ENCODE results near the gene ABLIM3. TPM values are rescaled to one million over a fixed set of nuclear protein-coding genes. Genes with fewer than 3 reads are reported as not detected.

The ABLIM3 gene
- total and polyA plus RNA-seq, 2 of the 13 experiments (the other 11 are each of a cell fraction or from before 2014, with no cell fraction given), result 0.53 to 6.3 TPM

DNA sequence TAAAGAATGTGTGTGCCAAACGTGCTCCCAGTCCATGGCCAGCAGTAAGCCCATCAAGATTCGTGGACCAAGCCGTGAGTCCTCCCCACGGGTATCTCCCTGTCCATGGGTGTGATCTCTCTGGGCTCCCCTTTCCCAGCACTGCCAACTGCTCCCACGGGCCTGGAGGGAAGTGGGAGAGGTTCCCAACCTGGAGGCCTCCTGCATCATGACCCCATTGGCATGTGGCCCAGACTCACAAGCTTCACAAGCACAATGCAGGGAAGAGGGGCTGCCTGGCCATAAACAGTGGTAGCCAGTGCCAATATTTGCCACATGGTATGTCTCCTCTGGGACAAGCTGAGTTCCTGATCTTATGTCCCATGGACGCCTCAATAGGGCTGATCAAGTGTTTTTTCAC lies 59.1 kb downstream of the ABLIM3 start:
- no peak overlapping the region for H3K9ac ChIP-seq (ENCODE audit: insufficient read depth, low read depth, low read length)
- ATAC-seq (no peak), FAIRE-seq (no peak), DNase-seq (ENCODE audit: low spot score) (no peak)
- POLR2A ChIA-PET, result no interaction called here
- TF ChIP-seq ZNF451 (CRISPR knock-in tag; IDR thresholded peaks at IDR 0.05), result no peak
- TF ChIP-seq ZNF263 (CRISPR knock-in tag; IDR thresholded peaks at IDR 0.05), result peak; percentile 26; the same call in 1 of the 2 replicates
- peaks cover 10% of the 10 kb centered on the region for H3K4me1 ChIP-seq (ENCODE audit: insufficient read depth, low read length)
- H3K4me2 ChIP-seq (ENCODE audit: low read depth, low read length), result no peak overlapping the region
- no peak overlapping the region for H3K27ac ChIP-seq (ENCODE audit: extremely low read length, insufficient read depth, low read length)
- no peak overlapping the region for H2AFZ ChIP-seq (ENCODE audit: low read length)
- H4K20me1 ChIP-seq (ENCODE audit: insufficient read depth, low read length), result no peaks in the 10 kb centered on the region
- H3K27me3 ChIP-seq (ENCODE audit: control insufficient read depth in 1 of 2, insufficient read depth in 2 of 2, low read length in 2 of 2), result no peaks in the 10 kb centered on the region
- BruUV-seq (replicated peaks), result no TSS peak
- H3K9me3 ChIP-seq (ENCODE audit: low read length), result no peaks in the 10 kb centered on the region
- CTCF ChIA-PET (ENCODE audit: low intra/inter-chr PET ratio, low total read pairs), result no interaction called here
- H3K36me3 ChIP-seq (replicated peaks in 1 of 2; ENCODE audit: control insufficient read depth in 1 of 2, insufficient read depth in 2 of 2, low read length in 2 of 2), result peaks cover 0 to 5% of the 10 kb centered on the region in 2 experiments; a peak in 2 of 5 replicates
- 67% methylated on average over 1 of the region's 6 CpGs for WGBS (ENCODE audit: low lambda C conversion rate)
- no peak overlapping the region for H3K4me3 ChIP-seq (replicated peaks in 1 of 3; ENCODE audit: insufficient read depth in 1 of 3, low read depth in 2 of 3, low read length in 3 of 3)
- H3K79me2 ChIP-seq (ENCODE audit: insufficient read depth, low read length), result no peaks in the 10 kb centered on the region
- in situ Hi-C loops (cut with HindIII; ENCODE audit: extremely low pct_ligation_motif_present, low pct_unique_long_range_greater_than_20kb), result no loop called here
- intact Hi-C loops (cut with micrococcal nuclease; ENCODE audit: unreplicated experiment), result no loop called here

DNA sequence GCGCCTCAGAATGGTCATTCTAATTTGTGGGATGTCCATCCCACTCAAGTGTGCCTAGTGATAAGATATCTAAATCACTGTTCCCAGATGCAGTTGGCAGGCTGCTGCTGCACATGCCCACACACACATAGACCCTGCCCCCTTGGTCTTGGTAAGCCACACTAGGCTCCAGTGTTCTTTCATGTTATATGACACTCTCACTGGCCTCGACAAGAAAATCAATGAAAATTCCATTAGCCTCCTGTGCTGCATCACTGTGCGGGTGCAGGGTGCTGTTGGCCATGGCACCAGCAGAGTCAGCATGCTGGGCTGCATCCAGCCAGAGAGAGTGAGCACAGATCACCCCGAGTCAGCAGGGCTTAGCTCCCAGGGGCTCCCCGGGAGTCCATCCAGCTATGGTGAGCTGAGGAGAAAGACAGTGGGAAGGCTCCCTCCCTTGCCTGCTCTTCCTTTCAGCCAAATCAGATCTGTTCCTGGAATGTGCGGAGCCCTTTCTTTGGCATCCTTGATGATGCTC lies 59.9 kb downstream of the ABLIM3 start:
- ChIA-PET POLR2A (interaction anchor here (0.6 kb wide), 1 partner anchor 118 kb away, joined by 3 read pairs; no protein-coding TSS in a partner anchor), CTCF (ENCODE audit: low intra/inter-chr PET ratio, low total read pairs) (no interaction called here)
- peaks cover 0 to 5% of the 10 kb centered on the region in 2 experiments; a peak in 2 of 5 replicates for H3K36me3 ChIP-seq (replicated peaks in 1 of 2; ENCODE audit: control insufficient read depth in 1 of 2, insufficient read depth in 2 of 2, low read length in 2 of 2)
- ATAC-seq (peak; percentile 81), DNase-seq (ENCODE audit: low spot score) (peak; percentile 12), FAIRE-seq (no peak)
- no peaks in the 10 kb centered on the region for H3K27me3 ChIP-seq (ENCODE audit: control insufficient read depth in 1 of 2, insufficient read depth in 2 of 2, low read length in 2 of 2)
- 93% methylated on average over 2 of the region's 6 CpGs for WGBS (ENCODE audit: low lambda C conversion rate)
- in situ Hi-C loops (cut with HindIII; ENCODE audit: extremely low pct_ligation_motif_present, low pct_unique_long_range_greater_than_20kb) (no loop called here), intact Hi-C loops (cut with micrococcal nuclease; ENCODE audit: unreplicated experiment) (no loop called here)
- H2AFZ ChIP-seq (ENCODE audit: low read length), result no peak overlapping the region
- no peak overlapping the region for H3K9ac ChIP-seq (ENCODE audit: insufficient read depth, low read depth, low read length)
- no peak overlapping the region for H3K4me2 ChIP-seq (ENCODE audit: low read depth, low read length)
- H4K20me1 ChIP-seq (ENCODE audit: insufficient read depth, low read length), result no peaks in the 10 kb centered on the region
- no peaks in the 10 kb centered on the region for H3K79me2 ChIP-seq (ENCODE audit: insufficient read depth, low read length)
- H3K4me3 ChIP-seq (replicated peaks in 1 of 3; ENCODE audit: insufficient read depth in 1 of 3, low read depth in 2 of 3, low read length in 3 of 3), result no peak overlapping the region
- TF ChIP-seq ZNF768 (CRISPR knock-in tag; IDR thresholded peaks at IDR 0.05) (peak; percentile 24; the same call in 1 of the 2 replicates), BORCS8-MEF2B (CRISPR knock-in tag; IDR thresholded peaks at IDR 0.05) (no peak)
- no TSS peak for BruUV-seq (replicated peaks)
- no peaks in the 10 kb centered on the region for H3K9me3 ChIP-seq (ENCODE audit: low read length)
- H3K27ac ChIP-seq (ENCODE audit: extremely low read length, insufficient read depth, low read length), result no peak overlapping the region
- peaks cover 10% of the 10 kb centered on the region for H3K4me1 ChIP-seq (ENCODE audit: insufficient read depth, low read length)
